Muscle of arm (tissue), 12 donors: ENCODE results near the gene RYR1. TPM values are rescaled to one million over a fixed set of nuclear protein-coding genes. Genes with fewer than 3 reads are reported as not detected.
"Not testable (repeated sequence)": the region's sequence is repeated elsewhere in the genome, so short reads cannot be mapped to it uniquely, and the experiment has no call there.

ENCODE experiments used
- DNase-seq: peaks from one replicate; pipeline ENCODE4 v3.0.0-alpha.2; 2013
- polyA plus RNA-seq, 12 donors: library from polyadenylated mRNA; unstranded; fragments of 120-200 nt; gene quantifications; one replicate each; pipeline ENCODE4 v1.2.1, GENCODE V29; 2013; ENCODE audit not compliant: insufficient read length in 12 of 12

The RYR1 gene
- polyA plus RNA-seq, 12 donors = 205 to 659 (median 555) TPM

DNA sequence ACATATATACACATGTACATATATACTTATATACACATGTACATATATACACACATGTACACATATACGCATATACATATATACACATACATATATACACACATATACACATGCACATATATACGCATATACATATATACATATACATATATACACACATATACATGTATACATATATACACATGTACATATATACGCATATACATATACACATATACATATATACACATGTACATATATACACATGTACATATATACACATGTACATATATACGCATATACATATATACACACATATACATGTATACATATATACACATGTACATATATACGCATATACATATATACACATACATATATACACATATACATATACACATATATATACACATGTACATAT is 169.4 kb downstream of the RYR1 start:
- DNase-seq = not testable (repeated sequence)

DNA sequence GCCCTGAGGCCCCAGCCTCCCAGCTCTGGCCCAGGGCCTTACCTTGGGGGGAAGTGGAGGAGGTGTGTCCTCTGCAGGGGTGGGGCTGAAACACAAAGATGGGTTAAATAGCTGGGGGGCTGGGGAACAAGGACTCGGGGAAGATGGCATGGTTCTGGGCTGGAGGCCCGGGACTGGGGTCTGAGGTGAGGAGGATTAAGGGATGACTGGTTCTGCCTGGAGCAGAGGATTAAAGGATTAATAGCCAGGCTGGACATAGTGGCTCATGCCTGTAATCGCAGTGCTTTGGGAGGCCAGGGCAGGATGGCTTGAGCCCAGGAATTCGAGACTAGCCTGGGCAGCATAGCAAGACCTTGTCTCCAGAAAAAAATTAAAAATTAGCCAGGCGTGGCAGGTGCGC is 172.6 kb downstream of the RYR1 start:
- no peak for DNase-seq

DNA sequence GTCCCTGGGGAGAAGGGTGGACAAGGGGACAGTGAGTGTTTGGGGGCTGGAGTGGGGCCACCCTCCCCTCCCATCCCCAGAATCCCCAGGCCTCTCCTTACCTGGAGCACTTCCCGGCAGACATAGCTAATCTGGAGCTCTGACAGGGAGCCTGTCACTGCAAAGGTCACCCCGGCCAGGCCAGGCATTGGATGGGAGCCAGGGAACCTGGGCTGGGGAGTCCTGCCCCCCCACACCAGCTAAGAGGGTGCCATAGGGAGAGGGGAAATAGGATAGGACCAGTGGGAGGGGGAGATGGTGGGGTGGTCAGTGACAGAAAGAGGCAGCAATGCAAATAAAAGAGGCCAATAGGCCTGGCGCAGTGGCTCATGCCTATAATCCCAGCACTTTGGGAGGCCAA is 180.8 kb downstream of the RYR1 start:
- no peak for DNase-seq

DNA sequence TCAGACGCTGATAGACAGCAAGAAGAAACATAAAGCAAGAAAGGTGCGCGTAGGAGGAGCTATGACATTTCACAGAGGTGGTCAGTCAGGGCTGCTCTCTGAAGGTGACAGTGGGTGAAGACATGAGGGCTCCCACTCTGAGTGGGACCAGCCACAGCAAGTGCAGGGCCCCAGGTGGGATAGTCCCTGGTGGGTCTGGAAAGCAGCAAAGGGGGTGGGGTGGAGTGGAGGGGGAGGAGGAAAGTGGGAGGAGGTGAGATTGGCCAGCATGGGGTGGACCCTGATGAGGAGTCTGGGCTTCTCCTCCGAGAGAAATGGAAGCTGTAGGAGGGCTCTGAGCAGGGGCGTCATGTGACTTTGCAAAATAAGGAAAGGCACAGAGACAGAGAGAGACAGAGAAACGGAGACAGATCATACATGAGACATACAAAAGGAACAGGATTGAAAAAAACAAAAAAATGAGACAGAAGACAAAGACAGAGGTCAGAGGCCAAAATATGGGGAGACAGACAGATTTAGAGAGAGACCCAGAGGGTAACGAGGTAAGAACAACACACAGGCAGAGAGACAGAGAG is 181.6 kb downstream of the RYR1 start:
- no peak for DNase-seq

DNA sequence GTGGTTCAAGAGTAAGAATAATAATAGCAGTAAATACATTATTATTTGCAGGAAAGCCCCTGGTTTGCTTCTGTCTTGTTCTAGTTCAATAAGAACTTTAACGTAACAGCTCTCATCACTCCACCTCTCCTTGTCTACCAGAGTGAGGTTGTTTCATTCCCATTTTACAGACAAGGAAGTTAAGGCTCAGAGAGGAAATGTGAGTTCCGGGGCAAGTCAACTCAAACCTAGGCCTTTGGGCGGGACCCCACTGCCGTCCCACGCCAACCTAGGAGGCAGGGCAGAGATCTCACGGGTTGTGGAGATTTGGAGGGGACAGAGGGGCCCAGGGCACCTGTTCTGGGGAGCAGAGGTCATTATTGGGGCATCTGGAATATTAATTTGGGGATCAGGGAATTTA is 182.8 kb downstream of the RYR1 start:
- DNase-seq = no peak

DNA sequence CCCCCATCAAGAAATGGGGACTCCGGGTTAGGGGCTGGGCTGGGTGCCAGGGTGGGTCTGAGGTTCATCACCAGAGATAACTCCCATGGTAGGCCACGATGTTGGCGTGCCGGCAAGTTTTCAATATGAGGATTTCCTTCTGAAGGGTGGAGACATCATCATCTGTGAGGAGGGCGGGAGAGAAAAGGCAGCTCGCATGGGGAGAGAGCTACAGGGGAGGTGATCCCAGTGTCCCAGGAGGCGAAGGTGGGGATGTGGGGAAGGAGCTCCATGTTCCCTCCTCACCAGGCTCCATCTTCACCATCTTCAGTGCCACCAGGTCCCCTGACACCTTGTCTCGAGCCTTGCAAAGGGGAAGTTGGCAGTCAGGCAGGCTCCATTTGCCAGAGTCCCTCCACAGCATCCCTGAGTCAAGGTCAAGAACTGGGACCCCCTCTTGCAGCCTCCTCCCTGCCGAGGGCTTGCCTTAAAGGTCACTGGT is 183.8 kb downstream of the RYR1 start:
- DNase-seq = no peak

DNA sequence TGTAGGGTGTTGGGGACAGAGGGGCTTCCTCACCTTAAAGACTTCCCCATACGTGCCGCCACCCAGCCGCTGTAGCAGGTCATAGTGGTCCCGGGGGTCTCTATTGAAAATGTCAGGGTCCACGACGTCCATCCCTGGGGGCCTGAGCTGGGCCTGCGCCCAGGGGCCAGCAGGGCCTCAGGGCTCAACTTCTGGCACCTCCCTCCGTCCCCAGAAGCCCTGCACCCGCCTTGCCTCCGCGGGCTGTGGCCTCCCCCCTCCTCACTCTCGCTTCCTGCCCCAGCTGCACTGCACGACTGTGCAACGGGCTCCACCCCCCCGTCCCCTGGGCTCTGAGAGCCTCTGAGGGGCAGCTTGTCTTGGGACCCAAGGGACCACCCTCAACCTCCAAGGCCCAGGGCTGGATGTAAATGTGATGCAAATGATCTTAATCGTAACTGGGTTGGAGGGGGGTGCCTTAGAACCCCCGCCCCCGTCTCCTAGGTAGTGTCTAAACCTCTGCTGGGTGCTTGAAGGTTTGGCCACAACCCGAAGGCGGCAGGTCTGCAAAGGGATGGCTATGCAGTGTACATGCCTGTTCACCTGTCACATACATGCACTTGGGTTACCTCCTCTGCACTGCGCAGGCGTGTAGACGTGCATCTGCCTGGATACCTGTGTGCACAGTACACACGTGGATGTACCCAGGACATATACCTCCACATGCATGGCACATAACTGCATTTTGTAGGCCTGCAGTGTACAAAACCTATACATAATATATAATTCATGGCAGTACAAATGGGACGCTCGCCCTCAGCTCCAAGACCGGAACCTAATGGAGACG is 184.5 kb downstream of the RYR1 start, which contains the start of gene MAP4K1:
Gene MAP4K1, minus strand, starts transcription at position 190 of the 826 bp plus-strand sequence. Its CDS starts 58 bp downstream, at position 132.
- no peak for DNase-seq

DNA sequence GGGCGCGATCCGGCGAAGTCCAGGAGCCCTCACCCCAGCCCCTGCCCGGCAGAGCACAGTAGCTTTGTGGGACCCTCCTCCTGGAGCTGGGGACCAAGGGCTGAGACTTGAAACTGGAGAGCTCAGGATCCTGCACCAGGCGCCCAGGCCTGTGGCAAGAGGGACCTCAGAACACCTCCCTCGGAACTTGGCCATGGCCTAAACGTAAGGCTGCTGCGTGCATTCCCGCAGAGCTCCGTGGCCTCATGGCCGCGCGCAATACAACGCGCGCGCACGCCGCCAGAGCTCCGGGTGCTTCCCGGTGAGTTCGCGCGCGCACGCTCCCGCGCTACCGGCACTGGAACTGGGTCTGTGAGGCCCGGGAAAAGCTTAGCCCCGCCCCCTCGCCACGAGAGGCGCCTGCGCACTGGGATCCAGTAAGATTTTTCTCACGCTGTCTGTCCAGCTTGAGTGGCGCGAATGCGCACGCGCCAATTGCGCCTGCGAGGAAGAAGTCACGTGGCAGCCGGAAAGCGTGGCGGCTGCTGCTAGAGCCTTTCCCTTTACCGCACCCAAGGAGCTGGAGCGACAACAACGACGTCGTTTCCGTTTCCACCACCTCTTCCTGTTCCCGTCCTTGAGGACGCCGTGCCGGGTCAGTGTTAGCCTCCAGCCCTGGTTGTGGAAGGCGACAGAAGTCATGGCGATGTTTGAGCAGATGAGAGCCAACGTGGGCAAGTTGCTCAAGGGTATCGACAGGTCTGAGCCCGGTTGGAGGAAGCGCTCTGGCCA is 185.3 kb downstream of the RYR1 start, which contains the start of gene EIF3K:
Gene EIF3K, plus strand, starts transcription at position 599 of the 771 bp plus-strand sequence. Its CDS starts 81 bp downstream, at position 680.
- DNase-seq = peak; percentile 100

DNA sequence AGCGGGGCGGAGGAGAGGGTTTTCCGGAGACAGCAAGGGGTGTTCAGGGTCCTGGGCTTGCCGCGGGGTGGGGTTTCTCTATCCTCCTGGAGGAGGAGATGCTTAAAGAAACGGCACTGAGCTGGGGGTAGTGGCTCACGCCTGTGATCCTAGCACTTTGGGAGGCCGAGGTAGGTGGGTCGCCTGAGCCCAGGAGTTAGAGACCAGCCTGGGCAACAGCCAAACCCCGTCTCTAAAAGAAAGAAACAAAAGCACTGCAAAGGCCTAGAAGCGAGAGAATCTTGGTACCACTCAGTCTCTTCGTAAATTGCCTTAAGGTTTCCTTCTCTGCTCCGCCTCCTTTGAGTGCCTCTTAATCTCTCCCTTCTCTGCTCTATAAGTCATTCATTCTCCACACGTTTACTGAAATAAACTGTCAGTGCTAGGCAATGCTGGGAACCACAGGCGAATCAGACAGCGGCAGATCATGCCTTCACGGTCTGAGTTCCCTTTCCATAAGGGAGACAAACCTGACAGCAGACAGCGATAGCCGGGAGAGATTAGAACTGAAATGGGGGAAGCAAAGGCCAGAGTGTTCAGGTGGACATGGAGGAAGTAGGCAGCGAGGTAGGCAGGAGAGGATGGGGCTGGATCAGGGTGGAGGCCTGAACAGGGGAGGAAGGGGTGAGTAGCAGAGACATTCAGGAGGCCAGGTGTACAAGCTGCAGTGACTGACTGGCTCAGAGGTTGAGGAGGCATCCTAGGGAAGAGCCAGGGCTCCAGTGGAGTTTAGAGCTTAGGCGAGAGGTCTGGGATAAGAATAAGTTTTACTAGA is 186.1 kb downstream of the RYR1 start:
- DNase-seq = no peak

DNA sequence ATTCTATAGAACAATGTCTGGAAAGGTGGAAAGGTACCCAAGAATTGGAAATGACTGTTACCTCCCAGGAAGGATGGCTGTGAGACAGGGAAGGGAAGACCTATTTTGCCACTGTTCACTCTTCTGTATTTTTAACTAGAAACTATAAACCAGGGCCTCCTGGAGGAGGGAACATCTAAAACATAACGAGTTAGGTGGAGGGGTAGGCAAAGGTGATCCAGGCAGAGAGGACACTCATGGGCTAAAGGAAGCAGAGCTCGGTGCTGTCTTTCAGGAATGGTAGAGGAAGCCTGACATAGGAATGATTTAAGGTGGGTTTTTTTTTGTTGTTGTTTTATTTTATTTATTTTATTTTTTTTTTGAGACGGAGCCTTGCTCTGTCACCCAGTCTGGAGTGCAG is 191.3 kb downstream of the RYR1 start:
- no peak for DNase-seq

DNA sequence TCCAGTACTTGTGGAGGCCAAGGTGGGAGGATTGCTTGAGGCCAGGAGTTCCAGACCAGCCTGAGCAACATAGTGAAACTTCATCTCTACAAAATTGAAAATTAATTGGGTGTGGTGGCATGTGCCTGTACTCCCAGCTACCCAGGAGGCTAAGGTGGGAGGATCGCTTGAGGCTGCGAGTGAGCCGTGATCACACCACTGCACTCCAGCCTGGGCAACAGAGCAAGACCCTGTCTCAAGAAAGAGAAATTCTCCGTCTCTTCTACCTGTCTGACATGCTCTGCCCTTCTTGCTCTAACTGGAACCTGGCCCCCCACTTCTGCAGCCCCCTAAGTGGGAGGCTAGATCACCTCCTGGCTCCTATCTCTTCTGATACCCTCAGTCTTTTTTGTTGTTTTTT is 192.9 kb downstream of the RYR1 start:
- no peak for DNase-seq

DNA sequence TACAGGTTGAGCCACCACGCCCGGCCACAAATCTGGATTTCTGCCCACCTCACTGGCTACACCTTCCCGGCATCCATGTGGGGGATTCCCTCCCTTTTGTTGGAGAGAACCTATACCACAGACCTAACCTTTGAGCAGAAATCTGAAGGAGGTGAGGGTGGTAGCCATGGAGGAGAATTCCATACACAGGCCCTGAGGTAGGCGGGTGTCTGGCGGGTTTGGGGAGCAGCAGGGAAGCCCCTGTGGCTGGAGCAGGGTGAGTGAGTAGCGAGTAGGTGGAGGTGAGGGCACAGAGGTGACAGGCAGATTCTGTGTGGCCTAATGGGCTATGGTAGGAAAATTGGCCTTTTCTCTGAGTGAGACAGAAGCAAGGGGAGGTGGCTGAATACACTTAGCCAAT is 196.1 kb downstream of the RYR1 start:
- no peak for DNase-seq

DNA sequence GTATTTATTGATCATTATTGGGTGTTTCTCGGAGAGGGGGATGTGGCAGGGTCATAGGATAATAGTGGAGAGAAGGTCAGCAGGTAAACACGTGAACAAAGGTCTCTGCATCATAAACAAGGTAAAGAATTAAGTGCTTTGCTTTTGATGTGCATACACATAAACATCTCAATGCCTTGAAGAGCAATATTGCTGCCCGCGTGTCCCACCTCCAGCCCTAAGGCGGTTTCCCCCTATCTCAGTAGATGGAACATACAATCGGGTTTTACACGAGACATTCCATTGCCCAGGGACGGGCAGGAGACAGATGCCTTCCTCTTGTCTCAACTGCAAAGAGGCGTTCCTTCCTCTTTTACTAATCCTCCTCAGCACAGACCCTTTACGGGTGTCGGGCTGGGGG is 197.8 kb downstream of the RYR1 start:
- DNase-seq = not testable (repeated sequence)

DNA sequence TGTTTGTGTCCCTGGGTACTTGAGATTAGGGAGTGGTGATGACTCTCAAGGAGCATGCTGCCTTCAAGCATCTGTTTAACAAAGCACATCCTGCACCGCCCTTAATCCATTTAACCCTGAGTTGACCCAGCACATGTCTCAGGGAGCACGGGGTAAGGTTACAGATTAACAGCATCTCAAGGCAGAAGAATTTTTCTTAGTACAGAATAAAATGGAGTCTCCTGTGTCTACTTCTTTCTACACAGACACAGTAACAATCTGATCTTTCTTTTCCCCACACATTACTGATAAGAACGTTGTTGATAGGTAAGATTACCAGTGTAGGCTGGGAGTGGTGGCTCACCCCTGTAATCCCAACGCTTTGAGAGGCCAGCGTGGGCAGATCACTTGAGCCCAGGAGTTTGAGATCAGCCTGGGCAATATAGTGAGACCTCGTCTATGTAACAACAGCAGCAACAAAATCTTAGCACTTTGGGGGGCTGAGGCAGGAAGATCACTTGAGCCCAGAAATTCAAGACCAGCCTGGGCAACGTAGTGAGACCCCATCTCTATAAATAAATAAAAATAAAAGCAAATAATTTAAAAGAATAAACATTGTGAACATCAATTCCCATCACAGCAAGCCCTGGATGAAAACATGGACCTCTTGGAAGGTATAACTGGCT is 198.5 kb downstream of the RYR1 start:
- not testable (repeated sequence) for DNase-seq

DNA sequence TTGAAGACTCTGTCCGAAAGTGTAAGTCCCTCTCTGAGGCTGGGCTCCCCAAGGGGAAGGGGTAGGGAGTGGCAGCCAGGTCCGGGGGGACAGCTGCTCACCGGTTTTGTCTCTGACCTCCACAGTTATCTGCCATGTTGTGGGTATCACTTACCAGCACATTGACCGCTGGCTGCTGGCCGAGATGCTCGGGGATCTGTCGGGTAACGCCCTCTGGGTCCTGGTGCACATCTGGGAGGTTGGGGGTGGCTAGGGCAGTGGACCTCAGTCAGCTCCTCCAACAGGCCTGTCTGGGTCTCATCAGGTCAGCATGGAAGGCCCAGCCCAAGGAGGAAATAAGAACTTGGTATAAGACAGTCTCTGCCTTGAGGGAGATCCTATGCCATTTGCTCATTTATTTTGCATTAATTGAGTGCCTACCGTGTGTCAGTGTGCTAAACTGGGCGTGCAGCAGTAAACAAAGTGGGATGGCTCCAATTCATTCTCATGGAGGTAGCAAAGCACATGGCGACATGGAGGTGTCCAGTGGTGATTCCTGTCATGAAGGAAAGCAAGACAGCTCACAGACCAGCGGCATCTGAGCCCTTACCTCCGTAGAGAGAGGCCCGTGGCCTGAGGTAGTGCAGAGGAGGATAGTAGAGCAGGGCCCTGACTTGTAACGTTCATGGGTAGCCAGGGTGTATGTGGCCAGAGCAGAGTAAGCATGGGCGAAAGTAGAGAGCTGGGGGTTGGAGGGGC is 199.2 kb downstream of the RYR1 start:
- no peak for DNase-seq

DNA sequence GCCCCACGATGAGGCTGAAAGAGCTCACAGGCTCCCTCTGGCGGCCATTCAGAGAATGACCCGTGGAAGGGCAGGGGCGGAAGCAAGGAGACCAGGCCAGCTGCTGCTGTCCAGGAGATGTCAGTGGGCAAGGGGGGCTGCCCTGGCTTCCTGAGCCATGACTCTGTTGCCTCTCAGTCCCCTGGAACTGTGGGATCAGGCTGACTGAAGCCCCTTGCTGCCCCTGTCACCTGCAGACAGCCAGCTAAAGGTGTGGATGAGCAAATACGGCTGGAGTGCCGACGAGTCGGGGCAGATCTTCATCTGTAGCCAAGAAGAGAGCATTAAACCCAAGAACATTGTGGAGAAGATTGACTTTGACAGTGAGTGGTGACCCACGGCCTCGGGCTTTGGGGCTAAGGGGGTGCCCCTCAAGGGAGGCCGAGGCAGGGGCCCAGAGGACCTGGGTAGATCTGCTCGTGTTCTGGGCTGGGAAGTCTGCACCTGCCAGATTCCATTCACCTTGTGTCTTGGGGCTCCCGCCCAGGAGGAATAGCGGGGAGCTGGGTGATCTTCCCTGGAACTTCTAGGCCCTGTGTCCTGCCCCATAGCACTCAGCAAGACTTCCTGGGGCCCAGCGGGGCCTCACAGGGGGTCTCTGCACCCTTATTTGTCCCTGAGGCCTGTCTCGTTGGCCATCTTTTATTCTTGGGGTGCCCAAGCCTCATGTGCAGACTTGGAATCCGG is 201.4 kb downstream of the RYR1 start:
- peak; percentile 83 for DNase-seq

DNA sequence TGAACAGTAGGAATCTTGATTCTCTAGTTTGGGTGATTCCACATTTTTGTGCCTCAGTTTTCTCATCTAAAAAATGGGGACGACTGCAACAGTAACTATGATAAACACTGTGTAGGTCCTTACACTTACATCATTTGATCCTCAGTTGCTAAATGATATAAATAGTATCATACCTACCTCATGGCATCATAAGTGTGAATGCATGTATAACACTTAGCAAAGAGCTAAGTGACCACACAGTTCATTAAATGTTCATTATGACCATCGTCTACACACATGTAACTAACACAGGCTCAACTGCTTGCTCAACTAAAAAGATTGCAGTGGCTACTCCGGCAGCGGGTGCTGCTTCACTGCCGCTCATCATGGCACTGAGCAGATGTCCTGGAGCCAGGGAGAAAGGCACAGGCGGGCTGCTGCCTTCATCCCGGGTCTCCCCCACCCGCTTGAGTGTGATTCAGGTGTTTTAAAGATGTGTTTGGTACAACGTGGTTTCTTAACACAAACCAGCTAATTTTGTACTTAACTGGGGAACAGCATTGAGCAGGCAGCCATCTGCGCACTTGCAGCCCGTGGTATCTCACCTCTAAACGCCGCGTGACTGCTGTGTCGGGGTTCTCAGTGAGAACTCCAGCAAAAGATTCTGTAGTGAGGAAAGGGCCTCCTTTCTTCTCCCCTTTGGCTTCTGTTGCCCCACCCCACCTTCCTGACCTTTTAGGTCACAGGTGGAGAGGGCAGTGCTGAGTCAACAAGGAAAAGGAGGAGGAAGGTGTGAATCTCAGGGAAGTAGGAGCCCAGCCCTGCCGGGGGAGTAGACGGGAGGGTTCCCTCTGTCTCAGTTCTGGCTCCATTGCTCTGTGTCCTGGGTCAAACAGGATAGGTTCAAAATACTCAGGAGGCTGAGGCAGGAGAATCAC is 202.2 kb downstream of the RYR1 start:
- no peak for DNase-seq
